ENCODE results near the gene RTL9.

The RTL9 gene

DNA sequence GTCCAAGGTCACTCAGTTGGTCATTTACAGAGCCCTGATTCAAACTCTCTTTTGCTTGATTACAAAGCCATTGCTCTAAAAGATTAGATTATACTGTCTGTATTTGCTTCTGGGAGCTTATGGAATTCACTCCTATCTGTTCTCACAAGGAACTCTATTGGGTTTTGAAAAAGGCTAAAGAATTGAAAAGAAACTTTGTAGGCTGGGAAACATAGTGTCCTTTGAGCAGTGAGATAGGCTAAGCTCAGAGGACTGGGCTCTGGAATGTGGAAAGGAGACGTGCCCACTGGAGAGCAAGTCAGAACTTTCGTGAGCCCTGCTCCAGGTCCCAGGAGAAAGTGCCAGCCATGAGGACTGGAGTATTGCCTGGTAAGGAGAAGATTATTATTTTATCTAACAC, at the start of gene RTL9:
Gene RTL9, plus strand, starts transcription at position 301 of the 400 bp plus-strand sequence. CDS start 91,770 bp downstream, outside the sequence.
- no peaks in the 10 kb centered on the region for H3K4me1 Mint-ChIP-seq
- H3K27me3 Mint-ChIP-seq = no peaks in the 10 kb centered on the region
- no peak within 1 kb of the TSS for H3K27ac Mint-ChIP-seq (ENCODE audit: low read depth)
- H3K4me3 Mint-ChIP-seq = no peak within 1 kb of the TSS
- H3K36me3 Mint-ChIP-seq (ENCODE audit: insufficient read depth) = no peaks in the 10 kb centered on the region
- DNase-seq (ENCODE audit: low spot score in 2 of 2) (no peak), ATAC-seq (replicated peaks; ENCODE audit: extremely low read depth, poor library complexity, severe bottlenecking) (no peak)
- no peaks in the 10 kb centered on the region for H3K9me3 Mint-ChIP-seq

- ATAC-seq (replicated peaks; ENCODE audit: extremely low read depth, poor library complexity, severe bottlenecking) (no peak), DNase-seq (ENCODE audit: low spot score in 2 of 2) (no peak)
- H3K9me3 Mint-ChIP-seq = no peaks in the 10 kb centered on the region
- peaks cover 29% of the 10 kb centered on the region for H3K4me1 Mint-ChIP-seq
- H3K27me3 Mint-ChIP-seq = no peaks in the 10 kb centered on the region
- H3K36me3 Mint-ChIP-seq (ENCODE audit: insufficient read depth) = peaks cover 3% of the 10 kb centered on the region
- no peak overlapping the region for H3K27ac Mint-ChIP-seq (ENCODE audit: low read depth)
- H3K4me3 Mint-ChIP-seq = no peak overlapping the region
Measured at GRCh38 chrX:110310000-110310790, 48.5 kb upstream of the RTL9 start.

GRCh38 chrX:110310896-110311295, 47.8 kb upstream of the RTL9 start:
- no peak for DNase-seq (ENCODE audit: low spot score in 2 of 2)
- peaks cover 29% of the 10 kb centered on the region for H3K4me1 Mint-ChIP-seq

DNA sequence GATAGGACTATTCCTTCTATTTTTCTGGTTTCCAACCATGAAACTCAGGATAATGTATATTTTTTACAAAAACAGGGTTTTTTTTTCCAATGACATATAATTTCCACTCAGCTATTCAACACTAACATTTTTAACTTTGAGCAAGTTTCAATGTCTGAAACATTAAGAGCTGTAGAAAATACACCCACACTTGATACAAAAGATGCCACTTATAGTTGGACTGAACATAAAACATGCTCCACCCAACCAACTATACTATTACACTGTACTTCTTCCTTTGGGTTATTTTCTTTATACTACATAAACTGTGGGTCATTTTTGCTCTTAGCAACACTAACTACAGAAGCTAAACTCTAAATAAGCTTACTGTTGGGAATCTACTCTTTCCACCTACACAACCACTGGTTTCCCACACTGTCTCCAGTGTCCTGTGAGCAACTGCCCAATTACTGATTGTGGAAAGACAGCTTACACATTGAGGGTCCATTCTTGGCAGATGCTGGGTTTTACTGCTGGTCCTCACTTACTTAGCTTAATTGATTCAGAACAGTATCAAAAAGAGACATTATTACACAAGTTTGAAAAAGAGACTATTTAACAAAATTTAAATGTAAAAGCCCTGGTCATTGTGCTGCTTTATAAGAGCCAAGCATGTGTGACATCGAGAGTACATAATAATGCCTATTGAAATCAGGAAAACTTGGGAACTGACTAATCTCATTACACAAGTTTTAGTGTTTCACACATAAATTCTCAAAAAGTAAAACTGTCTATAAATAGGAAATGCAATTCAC, 47.0 kb upstream of the RTL9 start:
- no peak overlapping the region for H3K4me3 Mint-ChIP-seq
- peaks cover 4% of the 10 kb centered on the region for H3K36me3 Mint-ChIP-seq (ENCODE audit: insufficient read depth)
- peak overlapping the region; percentile 38 for H3K27ac Mint-ChIP-seq (ENCODE audit: low read depth)
- no peaks in the 10 kb centered on the region for H3K27me3 Mint-ChIP-seq
- H3K9me3 Mint-ChIP-seq = no peaks in the 10 kb centered on the region
- DNase-seq (ENCODE audit: low spot score in 2 of 2) (no peak), ATAC-seq (replicated peaks; ENCODE audit: extremely low read depth, poor library complexity, severe bottlenecking) (no peak)
- peaks cover 29% of the 10 kb centered on the region for H3K4me1 Mint-ChIP-seq

More at GRCh38 chrX:110310896-110311295, 47.8 kb upstream of the RTL9 start:
- peak overlapping the region; percentile 38 for H3K27ac Mint-ChIP-seq (ENCODE audit: low read depth)
- H3K27me3 Mint-ChIP-seq = no peaks in the 10 kb centered on the region
- H3K4me3 Mint-ChIP-seq = peak overlapping the region; percentile 5
- peak; percentile 54 for ATAC-seq (replicated peaks; ENCODE audit: extremely low read depth, poor library complexity, severe bottlenecking)
- no peaks in the 10 kb centered on the region for H3K9me3 Mint-ChIP-seq
- H3K36me3 Mint-ChIP-seq (ENCODE audit: insufficient read depth) = peaks cover 3% of the 10 kb centered on the region

- DNase-seq (ENCODE audit: low spot score in 2 of 2) = no peak
- peaks cover 21% of the 10 kb centered on the region for H3K4me1 Mint-ChIP-seq
- no peaks in the 10 kb centered on the region for H3K9me3 Mint-ChIP-seq
- H3K36me3 Mint-ChIP-seq (ENCODE audit: insufficient read depth) = peaks cover 4% of the 10 kb centered on the region
- no peak overlapping the region for H3K27ac Mint-ChIP-seq (ENCODE audit: low read depth)
- H3K27me3 Mint-ChIP-seq = no peaks in the 10 kb centered on the region
- peak overlapping the region; percentile 89 for H3K4me3 Mint-ChIP-seq
- no peak for ATAC-seq (replicated peaks; ENCODE audit: extremely low read depth, poor library complexity, severe bottlenecking)
Measured at GRCh38 chrX:110315551-110315950, 43.1 kb upstream of the RTL9 start.

GRCh38 chrX:110316351-110317060, 42.1 kb upstream of the RTL9 start:
- Mint-ChIP-seq H3K4me3 (peak overlapping the region; percentile 89), H3K27ac (ENCODE audit: low read depth) (peak overlapping the region; percentile 93), H3K4me1 (peaks cover 12% of the 10 kb centered on the region), H3K9me3 (no peaks in the 10 kb centered on the region), H3K36me3 (ENCODE audit: insufficient read depth) (peaks cover 4% of the 10 kb centered on the region), H3K27me3 (no peaks in the 10 kb centered on the region)
- ATAC-seq (replicated peaks; ENCODE audit: extremely low read depth, poor library complexity, severe bottlenecking) (no peak), DNase-seq (ENCODE audit: low spot score in 2 of 2) (no peak)

DNA sequence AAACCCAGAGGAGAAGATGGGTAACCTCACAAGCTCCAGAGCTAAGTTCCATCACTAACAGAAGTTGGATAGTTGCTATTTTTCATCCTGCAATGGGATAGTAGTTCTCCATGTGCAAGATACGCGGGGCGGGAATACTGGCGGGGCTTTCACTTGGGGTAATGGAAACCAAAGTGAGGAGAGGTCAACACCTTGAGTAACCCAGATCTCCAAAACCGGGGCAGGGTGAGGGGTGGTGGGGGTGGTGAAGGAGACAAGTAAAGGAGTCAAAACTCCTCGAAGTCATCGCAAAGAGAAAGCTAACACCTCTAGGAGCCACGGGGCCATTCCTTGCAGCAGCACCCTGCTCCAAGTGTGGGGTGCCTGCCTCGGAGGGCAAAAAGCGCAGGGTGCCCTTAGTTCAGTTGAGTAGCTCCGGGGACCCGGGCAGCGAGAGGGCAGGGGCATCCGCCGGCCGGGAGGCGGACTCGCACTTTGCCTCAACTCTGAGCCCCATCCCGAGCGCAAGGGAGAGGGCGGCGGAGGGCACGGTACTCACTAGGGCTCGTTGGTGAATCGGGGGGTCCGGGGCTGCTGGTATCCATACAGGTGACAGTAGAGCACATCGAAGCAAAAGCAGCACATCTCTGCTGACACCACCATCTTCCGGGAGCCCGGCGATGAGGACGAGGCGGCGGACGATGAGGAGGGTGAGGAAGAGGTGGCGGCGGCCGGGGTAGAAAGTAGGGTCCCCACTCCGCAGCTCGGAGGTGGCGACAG, 41.4 kb upstream of the RTL9 start:
- Mint-ChIP-seq H3K27me3 (no peaks in the 10 kb centered on the region), H3K9me3 (no peaks in the 10 kb centered on the region), H3K4me1 (peaks cover 14% of the 10 kb centered on the region), H3K27ac (ENCODE audit: low read depth) (peak overlapping the region; percentile 93), H3K36me3 (ENCODE audit: insufficient read depth) (peaks cover 4% of the 10 kb centered on the region), H3K4me3 (peak overlapping the region; percentile 89)
- ATAC-seq (replicated peaks; ENCODE audit: extremely low read depth, poor library complexity, severe bottlenecking) (peak; percentile 22), DNase-seq (ENCODE audit: low spot score in 2 of 2) (peak in 1 of 2 donors; percentile 13)

GRCh38 chrX:110317820-110318663, 40.6 kb upstream of the RTL9 start, which contains the start of gene AMMECR1:
AMMECR1 (minus strand) TSS chrX:110318085; CDS start chrX:110318071, 14 bp downstream.
- no peaks in the 10 kb centered on the region for H3K27me3 Mint-ChIP-seq
- ATAC-seq (replicated peaks; ENCODE audit: extremely low read depth, poor library complexity, severe bottlenecking) (peak; percentile 82), DNase-seq (ENCODE audit: low spot score in 2 of 2) (peak; percentile 56 to 73)
- H3K9me3 Mint-ChIP-seq = no peaks in the 10 kb centered on the region
- peaks cover 14% of the 10 kb centered on the region for H3K4me1 Mint-ChIP-seq
- H3K27ac Mint-ChIP-seq (ENCODE audit: low read depth) = peak within 1 kb of the TSS; percentile 93
- H3K4me3 Mint-ChIP-seq = peak within 1 kb of the TSS; percentile 89
- H3K36me3 Mint-ChIP-seq (ENCODE audit: insufficient read depth) = peaks cover 4% of the 10 kb centered on the region

GRCh38 chrX:110318664-110318968, 40.0 kb upstream of the RTL9 start:
- DNase-seq (ENCODE audit: low spot score in 2 of 2) = no peak
- Mint-ChIP-seq H3K9me3 (no peaks in the 10 kb centered on the region), H3K27ac (ENCODE audit: low read depth) (peak overlapping the region; percentile 93), H3K27me3 (no peaks in the 10 kb centered on the region), H3K4me1 (peaks cover 11% of the 10 kb centered on the region), H3K4me3 (peak overlapping the region; percentile 89), H3K36me3 (ENCODE audit: insufficient read depth) (peaks cover 4% of the 10 kb centered on the region)
- ATAC-seq (replicated peaks; ENCODE audit: extremely low read depth, poor library complexity, severe bottlenecking) = no peak

DNA sequence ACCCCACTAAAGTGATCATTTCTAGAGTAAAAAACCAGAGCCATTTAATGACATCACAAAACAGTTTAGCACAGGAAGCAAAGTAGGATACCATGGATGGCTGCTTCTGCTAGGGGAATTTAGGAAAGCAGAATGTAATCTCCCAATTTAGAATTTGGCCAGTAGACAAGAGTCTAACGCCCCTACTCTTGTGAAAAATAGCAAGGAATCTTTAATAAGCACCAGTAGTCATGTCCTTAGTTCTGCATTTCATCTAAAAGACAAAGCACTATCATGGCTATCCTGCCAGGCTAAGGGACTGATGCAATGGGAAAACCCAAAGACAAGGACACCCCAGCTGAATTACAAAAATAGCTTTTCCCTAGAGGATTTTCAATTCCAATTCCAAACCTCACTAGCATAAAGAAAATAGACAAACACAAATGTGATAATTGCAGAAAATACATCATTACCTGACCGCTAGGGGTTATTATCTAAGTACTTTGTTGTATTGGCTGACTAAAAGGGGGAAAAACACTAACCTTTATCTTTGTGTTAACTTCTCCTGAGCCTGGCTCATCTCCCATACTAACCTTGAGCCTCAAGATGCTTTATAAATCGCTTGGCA, 38.2 kb upstream of the RTL9 start:
- Mint-ChIP-seq H3K9me3 (no peaks in the 10 kb centered on the region), H3K27me3 (no peaks in the 10 kb centered on the region), H3K4me3 (no peak overlapping the region), H3K27ac (ENCODE audit: low read depth) (no peak overlapping the region), H3K4me1 (peaks cover 6% of the 10 kb centered on the region), H3K36me3 (ENCODE audit: insufficient read depth) (peaks cover 4% of the 10 kb centered on the region)
- DNase-seq (ENCODE audit: low spot score in 2 of 2) (no peak), ATAC-seq (replicated peaks; ENCODE audit: extremely low read depth, poor library complexity, severe bottlenecking) (no peak)

DNA sequence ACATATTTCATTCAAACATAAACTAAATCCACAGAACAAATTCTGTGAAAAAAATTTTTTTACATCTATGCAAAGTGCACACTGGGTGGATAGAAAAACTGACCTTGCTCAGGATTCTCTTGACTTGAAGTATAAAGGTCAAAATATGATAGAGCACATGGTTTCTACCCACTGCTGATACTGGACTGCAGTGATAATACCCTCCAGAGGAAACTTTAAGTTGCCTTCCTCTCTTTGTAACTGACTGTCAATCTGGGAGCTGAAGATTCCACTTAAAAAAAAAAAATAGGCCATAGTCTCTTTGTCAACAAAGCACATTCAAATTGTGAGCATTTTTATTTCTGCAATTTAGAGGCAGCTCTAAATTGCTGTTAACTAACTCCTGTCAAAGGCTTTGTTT, 37.6 kb upstream of the RTL9 start:
- peaks cover 4% of the 10 kb centered on the region for H3K36me3 Mint-ChIP-seq (ENCODE audit: insufficient read depth)
- H3K4me3 Mint-ChIP-seq = no peak overlapping the region
- ATAC-seq (replicated peaks; ENCODE audit: extremely low read depth, poor library complexity, severe bottlenecking) (no peak), DNase-seq (ENCODE audit: low spot score in 2 of 2) (no peak)
- H3K9me3 Mint-ChIP-seq = no peaks in the 10 kb centered on the region
- H3K4me1 Mint-ChIP-seq = peaks cover 6% of the 10 kb centered on the region
- no peak overlapping the region for H3K27ac Mint-ChIP-seq (ENCODE audit: low read depth)
- H3K27me3 Mint-ChIP-seq = no peaks in the 10 kb centered on the region

All from central memory CD8-positive, alpha-beta T cell (primary cell).